HG03066 (cell line): Measurements from ENCODE around the gene BTG2.

Source experiments
- ATAC-seq: cut with Tn5 transposase; IDR thresholded peaks from one replicate; pipeline ENCODE4 v1.9.1; 2021; ENCODE audit warnings: low read depth; ENCODE audit not compliant: unreplicated experiment

BTG2 gene

DNA sequence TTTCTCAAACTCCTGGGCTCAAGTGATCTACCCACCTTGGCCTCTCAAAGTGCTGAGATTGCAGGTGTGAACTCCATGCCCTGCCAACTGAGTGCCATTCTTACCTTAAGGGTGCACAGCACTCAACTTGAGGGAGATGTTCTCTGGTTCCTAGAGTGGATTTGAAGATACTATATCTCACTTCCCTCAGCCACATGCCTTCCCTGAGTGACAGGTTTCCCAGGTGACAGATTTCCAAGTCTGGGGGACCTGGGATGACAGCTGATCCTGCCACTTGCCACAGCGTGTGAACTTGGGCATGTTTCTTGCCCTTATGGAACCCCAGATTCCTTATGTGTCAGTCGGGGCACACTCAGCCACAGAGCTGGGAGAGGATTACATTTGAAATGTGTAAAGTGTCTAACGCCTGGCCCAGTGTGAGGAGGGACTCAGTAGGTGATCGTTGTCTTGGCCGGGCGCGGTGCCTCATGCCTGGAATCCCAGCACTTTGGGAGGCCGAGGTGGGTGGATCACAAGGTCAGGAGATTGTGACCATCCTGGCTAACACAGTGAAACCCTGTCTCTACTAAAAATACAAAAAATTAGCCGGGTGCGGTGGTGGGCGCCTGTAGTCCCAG is 29.6 kb upstream of the BTG2 start:
- ATAC-seq, result no peak

DNA sequence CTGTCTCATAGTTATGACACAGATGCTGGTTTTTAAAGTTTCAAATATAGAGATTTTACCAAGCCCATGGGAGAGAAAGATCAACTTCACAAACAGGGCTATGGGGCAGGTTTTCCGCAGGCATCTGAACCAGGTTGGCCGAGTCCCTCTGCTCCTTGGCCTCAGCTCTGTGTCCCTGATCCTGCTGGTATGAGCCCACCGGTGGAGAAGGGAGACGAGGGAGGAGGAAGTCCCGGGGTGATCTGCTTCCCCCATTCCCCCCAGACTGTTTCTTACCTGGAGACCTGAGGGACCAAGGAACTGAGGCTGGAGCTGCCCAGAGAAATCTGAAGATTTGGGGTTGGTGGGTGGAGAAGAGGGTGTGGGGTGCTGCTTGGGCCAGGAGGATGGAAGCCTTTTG is 28.9 kb upstream of the BTG2 start:
- no peak for ATAC-seq

DNA sequence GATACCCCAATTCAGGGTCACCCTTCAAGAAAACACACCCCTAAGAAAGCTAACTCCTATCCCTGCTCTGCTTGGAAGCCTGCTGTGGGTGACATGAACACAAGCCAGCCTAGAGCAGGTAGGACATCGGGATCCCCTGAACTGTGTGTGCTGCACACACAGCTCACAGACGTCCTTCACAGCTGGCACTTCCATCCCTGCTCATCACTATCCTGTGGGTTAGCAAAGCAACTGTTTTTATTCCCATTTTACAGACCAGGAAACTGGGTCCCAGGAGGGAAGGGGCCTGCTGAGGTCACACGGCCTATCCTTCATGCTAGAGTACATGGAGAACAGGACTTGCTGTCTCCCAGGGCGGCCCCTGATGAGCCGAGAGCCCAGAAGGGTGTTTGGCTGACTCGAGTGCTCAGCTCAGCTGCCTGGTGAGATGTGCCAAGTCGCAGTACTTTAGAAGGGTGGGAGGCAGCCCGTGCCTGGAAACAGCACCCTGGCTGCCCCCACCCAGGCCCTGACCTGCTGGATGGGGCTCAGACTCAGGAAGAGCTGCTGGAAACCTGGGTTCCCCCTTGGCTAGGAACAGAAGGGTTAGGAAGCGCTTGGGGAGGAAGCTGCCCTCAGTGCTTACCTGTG is 28.3 kb upstream of the BTG2 start:
- ATAC-seq, result no peak

DNA sequence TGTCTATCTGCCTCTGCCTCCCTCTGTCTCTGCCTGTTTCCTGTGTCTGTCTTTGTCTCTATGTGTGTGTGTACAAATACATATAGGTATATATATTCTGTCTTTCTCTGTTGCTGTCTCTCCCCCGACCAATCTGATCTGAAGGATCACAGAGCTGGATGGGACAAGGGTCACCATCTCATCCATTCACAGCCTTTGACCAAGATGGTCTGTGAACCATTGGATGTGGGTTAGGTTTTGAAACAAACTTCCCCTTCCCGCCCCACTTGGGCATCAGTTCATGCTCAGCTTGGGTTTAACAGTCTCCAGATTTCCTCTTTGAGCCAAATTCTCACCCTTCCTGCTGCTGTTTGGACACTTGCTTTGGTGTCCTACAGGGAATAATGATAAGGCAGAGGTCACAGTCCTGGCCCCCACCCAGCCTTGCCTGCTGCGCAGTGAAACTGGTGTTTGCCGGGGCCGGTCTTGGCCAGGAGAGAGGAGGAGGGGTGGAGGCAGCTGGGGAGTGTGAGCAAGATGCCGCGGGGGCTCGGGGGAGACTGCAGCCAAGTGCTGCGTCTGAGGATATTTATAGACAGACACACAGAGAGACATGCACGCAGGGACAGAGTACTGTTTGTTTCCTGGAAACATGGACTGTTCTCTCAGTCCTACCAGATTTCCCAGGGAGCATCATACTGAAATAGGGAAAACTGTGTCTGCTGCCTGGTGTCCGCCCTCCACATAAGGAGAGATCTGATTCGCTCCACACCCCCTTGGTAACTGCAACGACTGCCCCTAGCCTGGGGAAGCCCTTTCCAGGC is 27.0 kb upstream of the BTG2 start:
- no peak for ATAC-seq

DNA sequence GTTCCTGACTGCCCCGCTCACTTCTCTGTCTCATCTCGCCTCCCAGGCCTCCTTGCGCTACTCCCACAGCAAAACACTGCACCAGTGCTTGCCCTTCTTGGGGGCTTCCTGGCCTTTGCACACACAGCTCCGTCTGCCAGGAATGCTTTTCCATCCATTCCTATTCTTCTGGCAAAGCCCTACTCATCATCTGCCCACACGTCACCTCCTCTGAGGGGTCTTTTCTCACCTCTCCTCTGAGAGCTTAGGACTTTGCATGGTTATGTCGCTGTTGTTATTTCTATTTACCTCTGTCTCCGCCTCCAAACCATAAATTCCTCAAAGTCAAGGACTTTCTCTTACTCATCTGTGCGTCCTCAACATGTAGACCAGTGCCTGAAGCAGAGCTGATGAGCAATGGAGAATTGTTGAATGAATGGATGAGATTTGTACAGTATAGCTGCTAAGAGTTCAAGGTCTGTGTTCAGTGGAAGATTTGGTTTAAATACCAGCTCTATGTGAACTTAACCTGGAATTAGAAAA is 26.4 kb upstream of the BTG2 start:
- ATAC-seq, result no peak

DNA sequence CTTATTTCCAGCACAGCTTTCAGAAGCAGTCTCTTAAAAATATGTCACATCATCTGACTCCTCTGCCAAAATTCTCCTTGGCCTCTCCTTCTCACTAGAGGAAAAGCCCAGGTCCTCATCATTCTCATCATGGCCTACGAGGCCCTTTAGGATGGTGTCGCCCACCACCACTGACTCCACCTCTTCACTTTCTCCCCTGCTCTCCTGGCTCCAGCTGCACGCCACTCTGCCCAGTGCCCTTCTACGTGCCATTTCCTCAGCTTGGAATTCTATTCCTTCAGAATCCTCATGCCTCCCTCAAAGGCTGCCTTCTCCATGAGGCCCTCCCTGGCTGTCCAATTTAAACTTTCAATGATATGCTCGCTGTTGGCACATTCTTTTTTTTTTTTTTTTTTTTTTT is 25.3 kb upstream of the BTG2 start:
- ATAC-seq, result no peak

DNA sequence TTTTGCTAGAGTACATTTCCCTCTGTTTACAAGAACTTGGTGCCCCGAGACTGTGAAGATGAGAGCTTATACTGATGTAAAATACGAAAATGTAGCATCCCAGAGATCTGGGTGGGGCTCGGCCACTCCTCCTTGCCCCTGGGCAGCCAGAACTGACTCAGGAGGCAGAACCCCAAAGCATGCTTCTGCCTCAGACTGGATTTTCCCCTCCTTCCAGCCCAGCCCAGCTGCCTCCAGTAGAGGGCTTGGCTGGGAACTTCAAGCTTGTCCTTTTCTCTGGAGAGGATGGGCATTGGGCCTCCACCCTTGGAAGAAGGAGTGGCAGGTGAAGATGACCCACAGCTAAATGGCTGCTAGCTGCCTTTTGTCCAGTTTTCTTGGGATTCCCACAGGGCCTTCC is 24.3 kb upstream of the BTG2 start:
- no peak for ATAC-seq

DNA sequence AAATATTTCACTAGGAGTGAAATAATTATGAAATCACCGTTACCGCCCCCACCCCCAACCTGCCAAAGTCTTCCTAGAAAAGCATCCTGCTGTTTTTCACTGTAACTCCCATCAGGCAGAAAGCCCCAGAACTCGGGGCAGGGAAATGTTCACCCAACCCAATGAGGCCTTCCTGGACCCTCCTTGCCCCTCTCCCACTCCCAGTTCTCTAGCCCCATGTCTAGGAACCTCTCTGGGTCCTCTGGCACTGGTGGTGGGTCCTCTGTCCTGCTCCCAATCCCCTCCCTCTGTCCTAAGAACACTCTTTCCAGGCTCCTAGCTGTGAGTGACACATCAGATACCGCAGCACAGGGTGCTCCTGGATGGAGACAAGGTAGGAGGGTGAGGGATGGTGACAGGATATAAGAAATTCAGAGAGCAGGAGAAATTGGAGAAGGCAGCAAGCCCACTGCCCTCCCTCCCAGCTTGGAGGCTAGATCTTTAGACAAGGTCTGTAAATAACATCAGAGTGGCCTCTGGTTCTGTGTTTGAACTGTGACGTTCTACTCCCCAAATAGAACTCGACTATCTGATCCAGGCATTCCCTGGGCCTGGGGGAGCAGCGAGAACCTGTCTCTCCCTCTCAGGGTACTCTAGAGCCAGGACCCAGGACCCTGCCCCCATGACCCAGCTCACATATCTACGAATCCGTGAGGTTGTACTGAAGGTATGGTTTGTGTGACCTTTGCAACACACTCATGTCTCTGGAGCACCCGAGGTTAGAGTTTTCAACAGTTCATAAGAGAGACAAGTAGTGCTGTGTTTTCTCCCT is 23.3 kb upstream of the BTG2 start:
- no peak for ATAC-seq

DNA sequence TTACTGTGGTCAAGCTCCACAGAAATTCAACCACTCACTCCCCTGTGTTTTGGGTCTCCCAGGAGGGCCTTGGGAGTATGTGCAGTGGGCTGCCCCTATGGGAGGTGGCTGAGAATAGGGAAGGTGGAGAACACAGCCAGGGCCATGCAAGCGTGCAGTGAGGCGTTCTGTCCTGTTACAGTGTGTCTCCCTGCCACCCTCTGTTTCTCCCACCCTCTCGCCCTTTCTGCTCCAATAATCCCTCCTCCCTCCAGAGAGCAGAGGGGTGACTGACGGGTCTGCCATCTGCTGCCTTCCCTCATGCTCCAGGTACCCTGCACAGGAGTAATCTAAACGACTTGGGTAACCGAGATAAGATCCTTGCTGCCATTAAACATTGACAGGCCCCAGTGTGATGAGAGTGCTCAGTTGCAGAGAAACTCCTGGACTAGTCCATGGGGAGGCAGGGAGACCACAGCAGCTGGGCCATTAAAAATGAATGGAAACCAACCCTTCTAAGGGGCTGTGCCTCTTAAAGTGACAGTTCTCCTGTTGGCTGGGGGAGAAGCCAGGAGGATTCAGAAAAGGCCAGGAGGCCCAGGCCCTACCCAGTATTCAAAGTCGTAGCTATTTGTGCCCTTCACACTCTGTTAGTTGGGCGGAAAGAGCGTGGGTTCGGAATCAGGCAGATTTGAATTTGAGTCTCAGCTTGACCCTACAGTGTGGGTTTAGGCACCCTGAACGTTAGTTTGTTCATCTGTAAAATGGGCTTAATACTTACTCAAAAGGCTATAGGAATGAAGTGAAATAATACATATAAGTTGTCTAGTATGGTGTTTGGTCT is 22.4 kb upstream of the BTG2 start:
- ATAC-seq, result no peak

DNA sequence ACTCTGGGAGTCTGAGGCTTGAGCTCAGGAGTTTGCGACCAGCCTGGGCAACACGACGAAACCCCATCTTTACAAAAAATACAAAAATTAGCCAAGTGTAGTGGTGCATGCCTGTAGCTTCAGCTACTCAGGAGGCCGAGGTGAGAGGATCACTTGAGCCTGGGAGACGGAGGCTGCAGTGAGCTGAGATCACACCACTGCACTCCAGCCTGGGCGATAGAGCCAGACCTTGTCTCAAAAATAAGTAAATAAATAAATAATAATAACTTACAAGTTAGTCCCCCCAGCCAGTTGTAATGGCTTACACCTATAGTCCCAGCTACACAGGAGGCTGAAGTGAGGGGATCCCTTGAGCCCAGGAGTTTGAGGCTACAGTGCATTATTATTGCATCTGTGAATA is 21.7 kb upstream of the BTG2 start:
- no peak for ATAC-seq

DNA sequence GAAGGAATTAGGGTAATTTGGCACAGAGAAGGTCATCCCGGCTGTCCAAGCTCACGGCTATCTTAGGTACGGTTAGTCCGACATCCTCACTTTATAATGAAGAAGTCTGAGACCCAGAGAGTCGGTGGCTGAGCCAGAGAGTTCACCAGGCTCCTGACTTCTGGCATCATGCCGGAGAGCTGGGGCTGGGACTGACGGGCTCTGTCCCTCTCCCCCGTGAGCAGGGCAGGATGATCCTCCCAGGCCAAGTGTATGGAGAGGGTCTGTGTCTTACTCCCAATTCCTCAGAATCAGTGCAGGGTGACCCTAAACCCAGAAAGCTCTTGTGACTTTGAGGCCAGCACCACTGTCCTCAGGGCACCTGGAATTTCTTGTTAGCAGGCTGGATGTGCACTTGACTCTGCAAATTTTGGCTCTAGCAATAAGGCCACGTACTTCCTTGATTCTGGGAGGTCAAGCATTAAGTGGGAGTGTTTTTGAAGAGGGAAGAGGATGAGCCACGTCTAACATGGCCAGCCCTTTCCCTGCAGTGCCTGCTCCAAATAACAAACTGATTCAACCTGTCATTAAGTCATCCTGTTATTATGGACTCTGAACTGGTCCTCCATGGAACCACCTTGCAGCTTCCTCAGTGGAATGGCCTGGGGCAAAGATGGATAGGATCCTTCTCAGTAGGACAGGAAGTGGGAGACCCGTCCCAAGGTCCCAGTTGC is 20.8 kb upstream of the BTG2 start:
- ATAC-seq, result no peak

DNA sequence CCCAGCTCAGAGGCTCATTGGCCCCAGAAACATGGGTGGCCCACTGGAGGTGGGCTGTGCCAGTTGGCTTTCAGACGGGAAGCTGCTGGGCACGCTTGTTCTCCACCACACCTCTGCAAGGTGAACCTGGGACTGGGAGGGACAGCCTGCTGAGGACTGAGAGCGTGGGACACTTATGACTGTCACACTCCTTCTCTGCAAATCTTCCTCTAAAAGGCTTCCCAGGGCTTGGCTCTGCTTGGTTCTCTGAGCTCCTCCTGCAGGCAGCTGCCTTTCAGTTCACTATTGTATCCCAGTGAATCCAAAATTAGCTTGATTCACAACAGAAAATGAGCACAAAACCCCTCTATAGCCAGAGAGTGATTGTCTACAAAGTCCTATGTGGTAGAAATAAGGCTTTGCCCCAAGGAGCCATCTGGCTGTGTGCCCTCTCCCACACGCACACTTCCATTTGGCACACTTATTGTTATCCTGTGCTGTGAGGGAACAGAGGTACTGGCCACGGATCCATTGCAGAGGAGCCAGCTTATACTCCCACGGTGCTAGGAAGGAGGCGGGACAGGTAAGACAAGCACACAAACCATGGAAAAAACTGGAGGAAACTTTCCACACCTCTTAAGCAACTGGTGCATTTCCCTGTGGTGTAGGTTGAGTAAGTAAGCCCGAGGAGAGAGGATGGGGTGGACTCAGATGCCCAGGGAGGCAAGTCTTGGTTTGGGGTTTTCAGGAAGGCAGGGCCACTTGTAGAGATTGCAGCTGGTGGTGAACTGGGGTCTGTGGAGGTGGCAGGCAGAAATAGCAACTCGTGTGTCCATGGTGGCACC is 18.9 kb upstream of the BTG2 start:
- ATAC-seq, result no peak

DNA sequence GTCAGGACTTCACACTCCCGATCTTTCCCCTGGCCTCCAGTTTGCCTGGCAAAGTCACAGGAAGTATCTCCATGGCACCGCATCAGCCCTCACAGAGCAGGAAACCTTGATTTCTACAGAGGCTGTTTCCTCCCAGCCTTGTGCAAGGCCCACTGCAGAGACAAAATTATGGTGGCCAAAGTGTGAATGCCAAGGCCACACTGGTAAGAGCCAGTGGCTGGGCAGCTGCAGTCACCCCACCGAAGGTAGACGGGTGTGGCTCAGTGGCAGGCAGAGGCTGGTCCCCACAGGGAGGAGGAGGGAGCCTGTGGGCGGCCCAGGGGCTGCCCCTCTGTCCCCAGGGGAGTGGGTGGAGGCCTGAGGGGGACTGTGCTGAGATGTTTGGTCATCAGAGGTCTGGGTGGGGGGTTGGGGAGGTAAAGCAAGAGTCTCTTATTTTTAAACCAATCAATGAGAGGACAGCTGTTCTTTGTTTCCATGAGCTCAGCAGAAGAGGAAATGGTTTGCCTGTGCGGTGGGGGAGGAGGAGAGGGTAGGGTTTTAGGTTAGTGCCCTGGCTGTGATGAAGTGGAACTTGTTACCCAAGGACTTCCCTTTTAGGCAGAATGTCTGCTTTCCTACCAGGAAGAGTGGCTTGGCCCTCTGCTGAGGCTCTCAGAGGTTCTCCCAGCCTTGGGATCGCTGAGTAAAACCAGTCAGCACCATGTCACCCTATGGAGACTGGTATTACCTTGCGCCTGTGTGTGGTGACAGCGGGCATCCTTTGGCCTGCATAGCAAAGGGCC is 18.0 kb upstream of the BTG2 start:
- peak; percentile 42 for ATAC-seq

DNA sequence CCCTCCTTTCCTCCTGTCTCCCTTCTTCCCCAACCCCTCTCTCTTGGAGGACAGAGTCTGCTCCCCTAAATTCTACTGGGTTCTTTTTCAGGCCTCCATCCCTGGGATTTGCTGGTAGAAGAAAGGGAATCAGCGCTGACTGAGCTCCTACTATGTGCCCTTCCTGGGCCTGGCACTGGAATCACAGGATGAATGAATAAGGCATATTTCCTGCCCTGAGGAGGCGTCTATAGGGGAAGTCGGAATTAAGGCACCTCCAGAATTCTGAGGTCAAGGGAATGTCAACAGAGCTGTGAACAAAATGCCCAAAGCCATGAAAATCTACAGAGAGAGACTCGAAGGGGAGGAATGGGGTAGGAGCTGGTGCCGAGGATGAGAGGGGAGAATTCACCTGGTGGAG is 17.4 kb upstream of the BTG2 start:
- ATAC-seq, result no peak

DNA sequence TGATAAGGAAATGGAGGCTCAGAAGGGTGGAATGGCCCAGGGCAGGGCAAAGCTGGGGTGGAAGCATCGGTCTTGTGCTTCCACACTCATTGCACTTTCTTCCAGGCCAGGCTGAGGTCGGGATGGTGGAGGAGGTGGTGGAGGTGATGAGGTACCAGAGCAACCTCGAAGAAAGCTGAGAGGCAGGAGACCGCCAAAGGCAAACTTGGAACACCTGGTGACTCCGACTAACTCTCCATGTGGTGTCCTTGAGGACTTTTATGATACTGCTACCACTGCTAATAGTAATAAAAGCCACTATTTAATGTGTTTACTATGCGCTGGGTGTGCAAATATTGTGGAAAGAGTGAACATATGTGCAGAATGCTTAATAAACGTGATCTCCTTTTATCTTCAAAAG is 16.9 kb upstream of the BTG2 start:
- ATAC-seq, result no peak

DNA sequence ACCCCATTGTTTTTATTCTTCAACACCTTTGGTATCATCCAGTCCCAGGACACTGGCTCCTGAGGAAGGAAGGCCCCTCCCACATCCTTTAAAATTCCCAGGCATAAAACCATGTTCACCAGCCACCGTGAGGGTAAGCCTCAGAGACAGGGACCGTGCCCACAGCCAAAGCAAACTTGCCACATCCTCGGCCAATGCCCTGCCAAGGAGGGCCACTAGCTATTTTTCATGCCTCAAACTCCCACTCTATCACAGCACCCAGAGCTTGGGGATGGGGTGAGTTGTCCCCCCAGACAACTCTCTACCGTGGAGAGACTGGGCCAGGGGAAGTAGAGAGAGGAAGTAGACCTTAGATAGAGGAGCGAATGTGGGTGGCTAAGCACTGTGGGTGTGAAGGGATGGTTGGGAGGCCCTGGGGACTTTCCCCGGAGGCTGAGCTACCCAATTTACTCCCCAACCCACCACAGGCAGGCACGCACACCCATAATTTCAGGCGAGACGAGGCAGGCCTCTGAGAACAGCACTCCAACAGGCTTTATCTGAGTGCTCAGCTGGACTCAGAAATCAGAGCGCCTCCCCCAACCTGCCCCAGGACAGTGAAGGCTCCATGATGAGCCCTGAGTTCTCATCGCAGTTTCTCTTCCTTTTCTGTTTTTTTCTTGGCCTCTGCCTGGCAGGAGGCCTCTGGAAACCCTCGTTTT is 15.9 kb upstream of the BTG2 start:
- peak; percentile 58 for ATAC-seq

DNA sequence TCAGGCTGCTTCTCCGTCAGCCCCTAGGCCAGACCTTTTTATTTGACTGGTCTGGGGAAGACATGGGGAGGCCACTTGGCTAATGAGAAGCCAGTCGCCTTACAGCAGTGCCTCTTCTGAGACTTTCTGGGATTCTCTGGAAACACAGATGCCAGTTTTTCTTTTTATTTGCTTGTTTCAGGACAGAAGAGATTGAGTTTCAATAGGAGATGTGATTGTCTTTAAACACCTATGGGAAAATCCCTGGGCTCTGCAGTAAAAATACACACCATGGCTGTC is 15.4 kb upstream of the BTG2 start:
- no peak for ATAC-seq
